Activated CD4-positive, alpha-beta memory T cell treated with anti-CD3 and anti-CD28 coated beads, Interleukin-2, amount 10 ng/mL, durations not matched to agents 7 days and 5 days (primary cell): ENCODE measurements around the gene TNFSF15. TPM values are rescaled to one million over a fixed set of nuclear protein-coding genes. Genes with fewer than 3 reads are reported as not detected.

Source experiments
- CTCF ChIA-PET: fragments of 350-600 bp; sonication (Branson Sonifier 250); formaldehyde crosslinking; loops from one replicate; lab custom pipeline; 2021; ENCODE audit warnings: antibody characterized with exemption, inconsistent platforms; lab: Charles Lee
- POLR2A ChIA-PET: fragments of 350-600 bp; sonication (Branson Sonifier 250); formaldehyde crosslinking; loops from one replicate; lab custom pipeline; 2021; ENCODE audit warnings: antibody characterized with exemption; lab: Charles Lee
- DNase-seq: peaks from one replicate; pipeline ENCODE4 v3.0.0-alpha.2; 2020
- H3K27ac Mint-ChIP-seq: one replicate; pipeline ENCODE4 v1.8.0; 2021; ENCODE audit warnings: mild to moderate bottlenecking, mixed read lengths
- H3K27me3 Mint-ChIP-seq: one replicate; pipeline ENCODE4 v1.8.0; 2021; ENCODE audit warnings: mixed read lengths
- H3K36me3 Mint-ChIP-seq: one replicate; pipeline ENCODE4 v1.8.0; 2021; ENCODE audit warnings: low read depth, mixed read lengths
- H3K4me1 Mint-ChIP-seq: one replicate; pipeline ENCODE4 v1.8.0; 2021; ENCODE audit warnings: mixed read lengths
- H3K4me3 Mint-ChIP-seq: one replicate; pipeline ENCODE4 v1.8.0; 2021; ENCODE audit warnings: mild to moderate bottlenecking, mixed read lengths
- H3K9me3 Mint-ChIP-seq: one replicate; pipeline ENCODE4 v1.8.0; 2021; ENCODE audit warnings: mixed read lengths
- total RNA-seq, 2 experiments: library from RNA; stranded (reverse); gene quantifications; one replicate each; pipeline ENCODE4 v1.2.3, GENCODE V29; 2021

The TNFSF15 gene
- total RNA-seq, 2 experiments from 2014 or later = 0.03 TPM

DNA sequence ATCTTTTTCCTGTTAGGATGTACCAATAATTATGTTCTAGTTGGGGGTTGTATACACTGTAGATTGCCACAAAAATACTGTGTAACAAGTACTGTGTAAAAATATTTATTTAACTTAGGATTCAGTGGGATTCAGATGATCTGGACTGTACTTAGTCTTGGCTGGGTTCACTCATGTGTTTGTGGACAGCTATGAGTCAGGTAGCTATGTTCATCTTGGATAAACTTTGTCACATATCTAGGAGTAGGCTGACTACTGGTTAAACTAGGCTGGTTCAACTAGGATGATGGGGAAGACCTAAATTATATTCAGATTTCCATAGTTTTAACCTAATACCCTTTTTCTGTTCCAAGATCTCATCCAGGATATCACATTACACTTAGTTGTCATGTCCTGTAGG, 32.1 kb upstream of the TNFSF15 start:
- H3K4me1 Mint-ChIP-seq = peaks cover 16% of the 10 kb centered on the region
- H3K9me3 Mint-ChIP-seq = peaks cover 10% of the 10 kb centered on the region
- no peak for DNase-seq
- H3K27ac Mint-ChIP-seq = no peak overlapping the region
- no peak overlapping the region for H3K4me3 Mint-ChIP-seq
- CTCF ChIA-PET = interaction anchor here (0.5 kb wide), 1 partner anchor 95 kb away, joined by 4 read pairs; no protein-coding TSS in a partner anchor
- POLR2A ChIA-PET = no interaction called here
- no peaks in the 10 kb centered on the region for H3K36me3 Mint-ChIP-seq
- H3K27me3 Mint-ChIP-seq = peaks cover 13% of the 10 kb centered on the region

DNA sequence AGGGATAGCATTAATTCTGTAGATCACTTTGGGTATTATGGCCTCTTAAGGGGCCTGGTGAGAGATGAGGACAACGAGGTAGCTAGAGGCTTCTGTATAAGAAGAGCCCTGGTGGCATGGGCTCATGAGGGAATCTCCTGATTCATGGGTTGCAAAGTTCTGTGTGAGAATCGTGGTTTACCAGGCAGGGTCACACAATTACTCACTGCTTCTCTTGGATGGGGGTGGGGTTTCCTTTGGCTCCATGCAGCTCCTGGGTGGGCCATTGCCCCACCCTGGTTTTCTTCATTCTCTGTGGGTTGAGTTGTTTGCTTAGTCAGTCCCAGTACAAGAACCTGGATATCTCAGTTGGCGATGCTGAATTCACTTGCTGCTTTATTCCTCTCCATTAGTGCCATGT, 30.9 kb upstream of the TNFSF15 start:
- Mint-ChIP-seq H3K27me3 (peaks cover 14% of the 10 kb centered on the region), H3K9me3 (peaks cover 12% of the 10 kb centered on the region), H3K4me3 (no peak overlapping the region), H3K36me3 (no peaks in the 10 kb centered on the region), H3K27ac (no peak overlapping the region), H3K4me1 (peaks cover 16% of the 10 kb centered on the region)
- DNase-seq = peak; percentile 25
- POLR2A ChIA-PET = no interaction called here
- CTCF ChIA-PET = interaction anchor here (1.3 kb wide), 1 partner anchor 155 kb away, joined by 3 read pairs; no protein-coding TSS in a partner anchor

- Mint-ChIP-seq H3K27me3 (peaks cover 22% of the 10 kb centered on the region), H3K27ac (no peak overlapping the region), H3K4me1 (peaks cover 16% of the 10 kb centered on the region), H3K9me3 (peaks cover 7% of the 10 kb centered on the region), H3K4me3 (no peak overlapping the region), H3K36me3 (no peaks in the 10 kb centered on the region)
- no peak for DNase-seq
- ChIA-PET POLR2A (no interaction called here), CTCF (interaction anchor here (1.6 kb wide), 1 partner anchor 72 kb away, joined by 3 read pairs; no protein-coding TSS in a partner anchor)
These were observed 28.5 kb upstream of the TNFSF15 start for GRCh38 chr9:114834386-114834785.

GRCh38 chr9:114830546-114830945, 24.7 kb upstream of the TNFSF15 start:
- Mint-ChIP-seq H3K4me3 (no peak overlapping the region), H3K27me3 (peaks cover 29% of the 10 kb centered on the region), H3K27ac (no peak overlapping the region), H3K9me3 (peaks cover 5% of the 10 kb centered on the region), H3K4me1 (peaks cover 10% of the 10 kb centered on the region), H3K36me3 (no peaks in the 10 kb centered on the region)
- CTCF ChIA-PET = no interaction called here
- POLR2A ChIA-PET = interaction anchor here (0.7 kb wide), 1 partner anchor 359 kb away, joined by 3 read pairs; no protein-coding TSS in a partner anchor
- DNase-seq = no peak

GRCh38 chr9:114829574-114830440, 24.0 kb upstream of the TNFSF15 start:
- Mint-ChIP-seq H3K9me3 (peaks cover 5% of the 10 kb centered on the region), H3K4me3 (no peak overlapping the region), H3K36me3 (no peaks in the 10 kb centered on the region), H3K4me1 (peaks cover 3% of the 10 kb centered on the region), H3K27ac (no peak overlapping the region), H3K27me3 (peaks cover 29% of the 10 kb centered on the region)
- DNase-seq = no peak
- ChIA-PET CTCF (no interaction called here), POLR2A (no interaction called here)

DNA sequence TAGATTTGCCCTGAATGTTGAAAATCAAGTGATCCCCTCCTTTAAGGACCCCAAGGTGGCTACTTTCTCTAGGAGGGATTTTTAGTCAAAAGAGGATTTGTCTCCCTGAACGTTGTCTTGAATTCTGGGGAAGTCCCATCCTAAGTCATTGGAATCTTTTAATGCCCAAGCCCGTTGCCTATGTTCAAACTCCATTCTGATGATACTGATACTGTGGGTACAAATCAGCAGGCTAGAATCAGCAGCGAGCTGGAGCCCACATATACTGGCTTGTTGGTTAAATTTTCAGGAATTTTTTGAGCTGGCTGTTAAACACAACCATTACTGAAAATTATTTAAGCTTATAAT, 22.4 kb upstream of the TNFSF15 start:
- H3K4me3 Mint-ChIP-seq = no peak overlapping the region
- POLR2A ChIA-PET = no interaction called here
- no peak overlapping the region for H3K27ac Mint-ChIP-seq
- DNase-seq = no peak
- no peaks in the 10 kb centered on the region for H3K36me3 Mint-ChIP-seq
- peaks cover 25% of the 10 kb centered on the region for H3K27me3 Mint-ChIP-seq
- CTCF ChIA-PET = no interaction called here
- peaks cover 5% of the 10 kb centered on the region for H3K9me3 Mint-ChIP-seq
- peaks cover 3% of the 10 kb centered on the region for H3K4me1 Mint-ChIP-seq

GRCh38 chr9:114827641-114828302, 21.9 kb upstream of the TNFSF15 start:
- ChIA-PET POLR2A (no interaction called here), CTCF (no interaction called here)
- Mint-ChIP-seq H3K27ac (no peak overlapping the region), H3K27me3 (peaks cover 25% of the 10 kb centered on the region), H3K36me3 (no peaks in the 10 kb centered on the region), H3K4me1 (peaks cover 4% of the 10 kb centered on the region), H3K9me3 (peaks cover 5% of the 10 kb centered on the region), H3K4me3 (no peak overlapping the region)
- no peak for DNase-seq

GRCh38 chr9:114826431-114826830, 20.6 kb upstream of the TNFSF15 start:
- ChIA-PET CTCF (no interaction called here), POLR2A (no interaction called here)
- peaks cover 3% of the 10 kb centered on the region for H3K9me3 Mint-ChIP-seq
- H3K27me3 Mint-ChIP-seq = peaks cover 19% of the 10 kb centered on the region
- H3K4me3 Mint-ChIP-seq = no peak overlapping the region
- H3K27ac Mint-ChIP-seq = no peak overlapping the region
- no peaks in the 10 kb centered on the region for H3K36me3 Mint-ChIP-seq
- DNase-seq = no peak
- H3K4me1 Mint-ChIP-seq = peaks cover 8% of the 10 kb centered on the region

- no peak overlapping the region for H3K4me3 Mint-ChIP-seq
- no peak for DNase-seq
- no peaks in the 10 kb centered on the region for H3K36me3 Mint-ChIP-seq
- H3K9me3 Mint-ChIP-seq = peaks cover 3% of the 10 kb centered on the region
- CTCF ChIA-PET = interaction anchor here (1.4 kb wide), 1 partner anchor 81 kb away, joined by 4 read pairs; no protein-coding TSS in a partner anchor
- POLR2A ChIA-PET = no interaction called here
- peaks cover 14% of the 10 kb centered on the region for H3K27me3 Mint-ChIP-seq
- H3K27ac Mint-ChIP-seq = no peak overlapping the region
- peaks cover 8% of the 10 kb centered on the region for H3K4me1 Mint-ChIP-seq
These were observed 19.4 kb upstream of the TNFSF15 start for GRCh38 chr9:114825126-114825795.

GRCh38 chr9:114824110-114824509, 18.3 kb upstream of the TNFSF15 start:
- Mint-ChIP-seq H3K27me3 (peaks cover 8% of the 10 kb centered on the region), H3K27ac (no peak overlapping the region), H3K4me1 (peaks cover 8% of the 10 kb centered on the region), H3K4me3 (no peak overlapping the region), H3K36me3 (no peaks in the 10 kb centered on the region), H3K9me3 (peaks cover 3% of the 10 kb centered on the region)
- no peak for DNase-seq
- ChIA-PET POLR2A (interaction anchor here (0.7 kb wide), 1 partner anchor 84 kb away, joined by 3 read pairs; no protein-coding TSS in a partner anchor), CTCF (interaction anchor here (0.8 to 1.4 kb wide), 3 partner anchors 82 to 190 kb away, joined by 3 to 4 read pairs (median 3); no protein-coding TSS in a partner anchor)

DNA sequence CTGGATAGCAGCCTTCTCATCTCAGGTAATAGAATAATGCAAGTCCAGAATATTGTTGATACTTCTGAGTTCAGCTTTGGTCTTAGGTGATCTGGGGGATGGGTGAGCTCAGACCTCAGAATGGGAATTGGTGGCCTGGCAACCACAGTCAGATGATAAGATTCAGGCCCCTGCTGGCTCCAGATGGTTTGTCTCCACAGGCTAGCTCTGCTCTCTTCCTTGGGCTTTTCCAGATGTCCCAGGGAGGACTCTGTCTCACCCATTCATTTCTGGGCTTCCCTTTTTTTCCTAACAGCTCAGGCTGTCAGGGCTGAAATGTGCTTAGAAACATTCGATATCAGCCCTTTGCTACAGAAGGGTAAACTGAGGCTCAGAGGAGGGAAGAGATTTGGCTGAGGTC, 17.6 kb upstream of the TNFSF15 start:
- Mint-ChIP-seq H3K27me3 (peaks cover 8% of the 10 kb centered on the region), H3K27ac (no peak overlapping the region), H3K36me3 (no peaks in the 10 kb centered on the region), H3K4me3 (no peak overlapping the region), H3K9me3 (peaks cover 3% of the 10 kb centered on the region), H3K4me1 (peaks cover 8% of the 10 kb centered on the region)
- CTCF ChIA-PET = interaction anchor here (0.8 kb wide), 1 partner anchor 191 kb away, joined by 3 read pairs; no protein-coding TSS in a partner anchor
- POLR2A ChIA-PET = interaction anchor here (0.7 to 1.0 kb wide), 2 partner anchors 17 to 85 kb away, joined by 3 read pairs; partner anchors contain the start of gene TNFSF15
- no peak for DNase-seq

- no peak for DNase-seq
- POLR2A ChIA-PET = interaction anchor here (1.0 kb wide), 1 partner anchor 16 kb away, joined by 3 read pairs; the partner anchor contains the start of gene TNFSF15
- H3K36me3 Mint-ChIP-seq = no peaks in the 10 kb centered on the region
- H3K27ac Mint-ChIP-seq = no peak overlapping the region
- no peak overlapping the region for H3K4me3 Mint-ChIP-seq
- H3K27me3 Mint-ChIP-seq = peaks cover 6% of the 10 kb centered on the region
- peaks cover 7% of the 10 kb centered on the region for H3K4me1 Mint-ChIP-seq
- CTCF ChIA-PET = no interaction called here
- H3K9me3 Mint-ChIP-seq = peaks cover 3% of the 10 kb centered on the region
These were observed 16.9 kb upstream of the TNFSF15 start for GRCh38 chr9:114822708-114823107.
